HUDEP-2 (cell line): Measurements from ENCODE around the gene GPR33.
A peak's percentile ranks its signal among the peaks of the same experiment; 100 is the strongest.
"Not testable (repeated sequence)": the region's sequence is repeated elsewhere in the genome, so short reads cannot be mapped to it uniquely, and the experiment has no call there.

Experiments used
- DNase-seq, 76 experiments: peaks; one replicate each; lab custom pipeline; 2025; ENCODE audit not compliant: unreplicated experiment in 76 of 76; lab: John Stamatoyannopoulos, UW

Gene GPR33

DNA sequence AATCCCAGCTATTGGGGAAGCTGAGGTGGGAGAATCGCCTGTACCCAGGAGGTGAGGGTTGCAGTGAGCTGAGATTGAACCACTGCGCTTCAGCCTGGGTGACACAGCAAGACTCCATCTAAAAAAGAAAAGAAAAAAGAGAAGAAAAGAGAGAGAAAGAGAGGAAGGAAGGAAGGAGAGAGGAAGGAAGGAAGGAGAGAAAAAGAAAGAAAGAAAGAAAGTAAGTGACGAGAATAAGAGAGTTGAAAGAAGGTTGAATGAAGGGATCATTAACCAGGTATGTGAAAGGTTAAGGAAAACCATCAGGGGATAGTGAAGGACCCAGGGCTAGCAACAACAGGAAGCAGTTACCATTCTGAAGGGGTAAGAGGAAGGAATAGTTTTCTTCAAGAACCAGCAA is 26.3 kb downstream of the GPR33 start:
- DNase-seq = no peak

GRCh38 chr14:31457665-31458659 is 29.9 kb downstream of the GPR33 start:
- DNase-seq = no peak

GRCh38 chr14:31456841-31457664 is 30.8 kb downstream of the GPR33 start, which contains the start of gene DTD2:
Gene DTD2 (minus strand): TSS chr14:31457506. CDS start chr14:31457393, 113 bp downstream.
- peak; percentile 9 to 94 (median 86) for DNase-seq

GRCh38 chr14:31449971-31450610 is 37.7 kb downstream of the GPR33 start:
- peak in 23 of 76 experiments; percentile 4 to 52 (median 29) for DNase-seq

GRCh38 chr14:31449136-31449535 is 38.7 kb downstream of the GPR33 start:
- no peak for DNase-seq

GRCh38 chr14:31445703-31446102 is 42.1 kb downstream of the GPR33 start:
- no peak for DNase-seq

DNA sequence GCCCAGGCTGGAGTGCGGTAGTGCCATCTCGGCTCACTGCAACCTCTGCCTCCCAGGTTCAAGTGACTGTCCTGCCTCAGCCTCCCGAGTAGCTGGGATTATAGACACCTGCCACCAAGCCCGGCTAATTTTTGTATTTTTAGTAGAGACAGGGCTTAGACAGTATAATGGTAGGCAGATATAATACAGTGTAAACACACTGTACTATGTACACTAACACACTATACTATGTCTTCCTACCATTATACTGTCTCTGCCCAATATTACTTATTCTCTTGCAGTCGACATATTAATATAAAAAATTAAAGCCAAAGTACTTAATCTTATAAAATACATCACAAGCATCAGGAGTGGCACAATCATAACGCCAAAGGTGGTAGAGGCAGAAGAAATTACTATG is 45.6 kb downstream of the GPR33 start:
- DNase-seq = no peak

GRCh38 chr14:31441273-31442111 is 46.3 kb downstream of the GPR33 start:
- DNase-seq = peak in 1 of 76 experiments; percentile 4

DNA sequence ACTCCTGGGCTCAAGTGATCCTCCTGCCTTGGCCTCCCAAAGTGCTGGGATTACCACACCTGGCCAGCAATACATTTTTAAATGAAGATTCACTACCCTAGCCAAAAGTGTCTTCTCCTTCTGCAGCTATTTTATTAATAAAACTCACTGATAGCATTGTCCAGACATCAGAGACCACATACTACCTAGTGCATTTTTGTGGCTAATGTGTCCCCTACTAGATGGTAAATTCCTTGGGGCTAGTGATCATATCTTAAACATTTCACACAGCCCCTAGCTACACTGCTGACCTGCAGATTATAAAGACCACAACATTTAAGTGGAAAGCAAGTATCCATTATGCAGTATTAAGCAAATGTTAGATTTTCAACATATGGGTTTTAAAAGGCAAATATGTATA is 47.6 kb downstream of the GPR33 start:
- DNase-seq = no peak

GRCh38 chr14:31439561-31439960 is 48.3 kb downstream of the GPR33 start:
- no peak for DNase-seq

- DNase-seq = not testable (repeated sequence)
Measured at GRCh38 chr14:31437045-31437691, 50.7 kb downstream of the GPR33 start.

DNA sequence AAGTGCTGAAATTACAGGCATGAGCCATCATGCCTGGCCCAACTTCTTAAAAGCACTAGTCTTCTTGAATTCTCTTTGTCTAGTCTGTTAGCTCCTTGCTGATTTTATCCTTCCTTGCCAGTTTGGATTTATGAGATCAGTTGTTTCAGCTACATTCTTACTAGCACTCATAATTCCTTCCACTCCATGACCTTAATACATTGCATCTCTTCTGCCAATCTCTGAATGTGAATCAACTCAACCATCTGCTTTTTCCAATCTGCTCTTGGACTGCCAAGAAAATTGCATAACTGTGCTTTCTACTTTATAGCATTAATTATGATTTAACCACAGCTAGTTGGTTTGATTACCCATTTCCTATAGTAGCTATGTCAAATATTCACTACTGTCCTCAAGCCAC is 52.6 kb downstream of the GPR33 start:
- DNase-seq = no peak
